NB4 (cell line): ENCODE data around the gene EDN2.

Experiments used
- DNase-seq: peaks from one replicate; pipeline ENCODE4 v3.0.0; 2010; ENCODE audit warnings: low read depth
- H3K4me3 ChIP-seq: one replicate; pipeline ENCODE4 v1.5.1; 2011; ENCODE audit warnings: mild to moderate bottlenecking, low read depth, low read length, moderate library complexity
- MYC ChIP-seq: IDR thresholded peaks from 2 replicates; pipeline ENCODE4 v1.6.1; 2011; ENCODE audit warnings: low read depth, low read length
- POLR2A ChIP-seq: IDR thresholded peaks from 2 replicates; pipeline ENCODE4 v1.6.1; 2011; ENCODE audit warnings: mild to moderate bottlenecking; ENCODE audit not compliant: insufficient read length; ENCODE audit errors: extremely low read depth
- TF ChIP-seq, protein P1 (sequence below): IDR thresholded peaks from one replicate; pipeline ENCODE4 v1.5.1; 2012; ENCODE audit warnings: low read depth, low read length
- TF ChIP-seq, protein P2 (sequence below): IDR thresholded peaks from 2 replicates; pipeline ENCODE4 v1.6.1; 2011; ENCODE audit warnings: low read depth, low read length

Gene EDN2

DNA sequence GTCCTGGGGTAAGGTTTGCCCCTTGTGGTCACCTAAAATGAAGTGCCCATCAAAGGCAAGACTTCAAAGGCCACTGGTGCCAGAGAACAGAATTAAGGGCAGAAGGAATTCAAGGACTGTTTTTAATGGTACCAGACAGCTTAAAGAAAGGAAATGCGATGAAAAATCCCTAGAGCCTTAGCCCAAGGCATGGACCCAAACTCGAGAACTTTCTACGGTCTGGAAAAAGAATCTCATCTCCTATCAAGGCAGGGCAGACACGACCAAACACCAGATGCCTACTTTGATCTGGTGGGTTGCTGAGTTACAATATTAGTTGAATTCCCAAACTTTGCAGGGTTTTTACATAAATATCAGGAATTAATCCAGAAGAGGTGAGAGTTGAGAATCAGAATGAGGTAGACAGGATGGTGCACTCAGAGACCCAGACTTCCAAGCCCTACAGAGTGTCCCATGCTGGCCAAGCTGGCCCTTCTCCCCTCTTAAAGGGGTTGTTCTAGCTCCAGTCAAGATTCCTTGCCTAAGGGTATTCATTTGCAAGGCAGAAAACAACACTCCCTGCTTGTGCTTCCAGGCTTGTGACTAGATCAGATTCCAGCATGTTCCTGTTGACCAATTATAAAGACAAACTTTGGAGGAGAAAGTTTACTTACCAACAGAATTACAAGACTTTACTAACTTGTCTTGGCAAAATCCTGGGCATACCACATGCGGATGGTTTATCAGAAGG is 48.0 kb downstream of the EDN2 start:
- no peak overlapping the region for H3K4me3 ChIP-seq
- TF ChIP-seq, protein P1, sequence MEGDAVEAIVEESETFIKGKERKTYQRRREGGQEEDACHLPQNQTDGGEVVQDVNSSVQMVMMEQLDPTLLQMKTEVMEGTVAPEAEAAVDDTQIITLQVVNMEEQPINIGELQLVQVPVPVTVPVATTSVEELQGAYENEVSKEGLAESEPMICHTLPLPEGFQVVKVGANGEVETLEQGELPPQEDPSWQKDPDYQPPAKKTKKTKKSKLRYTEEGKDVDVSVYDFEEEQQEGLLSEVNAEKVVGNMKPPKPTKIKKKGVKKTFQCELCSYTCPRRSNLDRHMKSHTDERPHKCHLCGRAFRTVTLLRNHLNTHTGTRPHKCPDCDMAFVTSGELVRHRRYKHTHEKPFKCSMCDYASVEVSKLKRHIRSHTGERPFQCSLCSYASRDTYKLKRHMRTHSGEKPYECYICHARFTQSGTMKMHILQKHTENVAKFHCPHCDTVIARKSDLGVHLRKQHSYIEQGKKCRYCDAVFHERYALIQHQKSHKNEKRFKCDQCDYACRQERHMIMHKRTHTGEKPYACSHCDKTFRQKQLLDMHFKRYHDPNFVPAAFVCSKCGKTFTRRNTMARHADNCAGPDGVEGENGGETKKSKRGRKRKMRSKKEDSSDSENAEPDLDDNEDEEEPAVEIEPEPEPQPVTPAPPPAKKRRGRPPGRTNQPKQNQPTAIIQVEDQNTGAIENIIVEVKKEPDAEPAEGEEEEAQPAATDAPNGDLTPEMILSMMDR = no peak
- TF ChIP-seq MYC (no peak), POLR2A (no peak)
- TF ChIP-seq, protein P2, sequence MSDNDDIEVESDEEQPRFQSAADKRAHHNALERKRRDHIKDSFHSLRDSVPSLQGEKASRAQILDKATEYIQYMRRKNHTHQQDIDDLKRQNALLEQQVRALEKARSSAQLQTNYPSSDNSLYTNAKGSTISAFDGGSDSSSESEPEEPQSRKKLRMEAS = no peak
- no peak for DNase-seq

DNA sequence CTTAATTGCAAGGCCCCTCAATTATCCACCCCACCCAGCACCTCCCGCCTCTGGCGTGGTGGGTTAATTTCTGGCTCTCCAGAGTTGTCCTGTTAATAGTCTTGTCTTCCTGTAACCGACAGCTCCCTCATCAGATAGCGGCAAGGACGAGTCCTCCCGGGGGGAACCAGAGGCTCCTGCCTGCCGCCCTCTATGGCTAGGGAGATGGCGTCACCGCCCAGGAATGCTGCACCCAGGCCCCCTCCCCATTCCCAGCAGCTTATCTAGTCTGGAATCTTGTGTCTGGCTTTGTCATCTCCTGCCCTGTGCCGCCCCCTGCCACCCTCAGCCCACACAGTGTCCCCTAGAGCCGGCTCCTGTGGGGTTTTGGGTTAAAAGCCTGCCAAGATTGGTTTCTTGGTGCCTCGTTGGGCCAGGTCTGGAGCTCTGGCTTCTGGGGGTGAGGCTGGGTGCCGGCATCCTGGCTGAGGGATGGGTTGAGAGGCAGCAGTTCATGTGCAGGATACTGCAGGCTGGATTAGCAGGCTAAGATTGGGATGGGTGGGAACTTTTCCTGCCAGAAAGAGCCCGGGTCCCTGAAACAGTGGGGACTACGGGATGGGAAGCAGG is 48.8 kb downstream of the EDN2 start:
- TF ChIP-seq, protein P1 = no peak
- TF ChIP-seq, protein P2 = no peak
- TF ChIP-seq POLR2A = no peak
- TF ChIP-seq MYC = no peak
- no peak overlapping the region for H3K4me3 ChIP-seq
- no peak for DNase-seq

DNA sequence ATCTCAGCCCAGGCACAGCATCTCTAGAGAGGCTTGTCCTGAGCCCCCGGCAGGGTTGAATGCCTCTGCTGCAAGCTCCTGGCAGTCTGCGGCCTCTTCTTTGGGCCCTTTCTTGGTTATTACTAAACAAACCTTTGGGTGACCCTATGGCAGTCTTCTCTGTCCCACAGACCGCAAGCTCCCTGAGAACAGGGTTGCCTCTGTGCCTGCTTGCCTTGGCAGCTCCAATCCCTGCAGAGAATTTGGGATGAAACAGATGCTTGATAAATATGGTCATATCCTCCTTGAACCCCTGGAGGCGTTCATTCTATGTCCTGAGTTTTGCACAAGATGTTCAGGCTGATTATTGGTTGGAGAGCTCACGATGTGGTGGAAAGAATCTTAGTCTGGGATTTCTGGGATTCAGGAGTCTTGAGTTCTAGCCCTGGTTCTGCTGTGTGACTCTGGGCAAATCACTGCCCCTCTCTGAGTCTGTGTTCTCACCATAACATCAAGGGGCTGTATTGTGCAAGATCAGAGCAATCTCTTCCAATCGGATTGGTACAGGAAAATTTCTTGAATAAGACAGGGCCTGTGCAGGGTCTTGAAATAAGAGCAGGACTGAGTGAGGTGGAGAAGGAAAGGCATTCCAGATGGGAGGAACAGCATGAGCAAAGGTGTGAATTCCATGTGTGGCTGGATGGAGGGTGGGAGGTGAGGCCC is 49.6 kb downstream of the EDN2 start:
- no peak for DNase-seq
- no peak overlapping the region for H3K4me3 ChIP-seq
- no peak for TF ChIP-seq MYC
- no peak for TF ChIP-seq POLR2A
- TF ChIP-seq, protein P1 = no peak
- TF ChIP-seq, protein P2 = no peak

DNA sequence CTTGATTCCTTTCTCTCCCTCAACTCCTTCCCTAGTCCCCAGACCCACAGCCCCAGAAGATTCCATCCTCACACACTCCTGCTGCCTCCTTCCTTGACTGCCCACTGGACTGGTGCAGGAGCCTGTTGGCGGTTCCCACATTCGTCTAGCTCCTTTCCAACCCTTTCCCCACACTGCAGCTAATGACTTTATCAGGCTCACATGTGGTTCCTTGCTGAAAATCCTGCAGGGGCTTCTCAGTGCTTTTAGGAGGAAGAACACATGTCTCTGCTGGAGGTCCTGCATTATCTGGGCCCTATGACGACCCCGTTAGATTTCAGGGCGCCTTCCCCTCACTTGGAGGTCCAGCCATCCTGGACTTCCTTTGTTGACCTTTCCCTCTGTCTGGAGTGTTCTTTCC is 50.2 kb downstream of the EDN2 start:
- H3K4me3 ChIP-seq = no peak overlapping the region
- no peak for TF ChIP-seq MYC
- TF ChIP-seq, protein P1 = no peak
- no peak for TF ChIP-seq POLR2A
- TF ChIP-seq, protein P2 = no peak
- DNase-seq = no peak

DNA sequence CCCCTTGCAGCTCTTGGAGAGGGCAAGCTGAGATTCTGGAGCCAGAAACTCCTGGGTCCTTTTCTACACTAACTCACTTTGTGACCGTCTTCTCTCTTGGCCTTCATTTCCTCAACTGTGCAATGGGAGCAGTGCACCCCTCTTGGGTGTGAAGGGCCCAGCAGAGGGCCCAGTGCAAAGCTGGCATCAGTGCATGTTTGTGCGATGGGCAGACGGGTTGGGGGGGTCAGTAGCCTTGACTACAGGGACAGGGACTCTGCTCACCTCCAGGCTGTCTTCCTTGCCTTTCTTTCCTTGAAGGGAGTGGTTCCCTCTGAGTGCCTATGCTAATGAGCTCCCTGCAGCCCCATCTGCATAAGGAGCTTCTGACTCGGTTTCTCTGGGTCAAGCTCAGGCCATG is 51.0 kb downstream of the EDN2 start:
- H3K4me3 ChIP-seq = no peak overlapping the region
- DNase-seq = no peak
- TF ChIP-seq POLR2A = no peak
- TF ChIP-seq, protein P2 = no peak
- TF ChIP-seq, protein P1 = no peak
- no peak for TF ChIP-seq MYC
